ENCODE measurements around the gene PTPRN2.

DNA sequence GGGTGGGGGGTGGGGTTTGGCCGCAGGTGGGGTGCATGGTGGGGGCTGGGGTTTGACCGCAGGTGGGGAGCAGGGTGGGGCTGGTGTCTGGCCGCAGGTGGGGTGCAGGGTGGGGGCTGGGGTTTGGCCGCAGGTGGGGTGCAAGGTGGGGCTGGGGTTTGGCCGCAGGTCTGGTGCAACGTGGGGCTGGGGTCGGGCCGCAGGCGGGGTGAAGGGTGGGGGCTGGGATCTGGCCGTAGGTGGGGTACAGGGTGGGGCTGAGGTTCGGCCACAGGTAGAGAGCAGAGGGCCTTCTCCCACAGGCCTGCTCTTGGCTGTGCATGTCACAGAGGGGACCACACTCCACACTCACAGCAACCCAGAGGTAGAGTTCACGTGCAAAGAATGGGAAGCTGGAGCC, 586.6 kb downstream of the PTPRN2 start:
- TF ChIP-seq, protein P1, sequence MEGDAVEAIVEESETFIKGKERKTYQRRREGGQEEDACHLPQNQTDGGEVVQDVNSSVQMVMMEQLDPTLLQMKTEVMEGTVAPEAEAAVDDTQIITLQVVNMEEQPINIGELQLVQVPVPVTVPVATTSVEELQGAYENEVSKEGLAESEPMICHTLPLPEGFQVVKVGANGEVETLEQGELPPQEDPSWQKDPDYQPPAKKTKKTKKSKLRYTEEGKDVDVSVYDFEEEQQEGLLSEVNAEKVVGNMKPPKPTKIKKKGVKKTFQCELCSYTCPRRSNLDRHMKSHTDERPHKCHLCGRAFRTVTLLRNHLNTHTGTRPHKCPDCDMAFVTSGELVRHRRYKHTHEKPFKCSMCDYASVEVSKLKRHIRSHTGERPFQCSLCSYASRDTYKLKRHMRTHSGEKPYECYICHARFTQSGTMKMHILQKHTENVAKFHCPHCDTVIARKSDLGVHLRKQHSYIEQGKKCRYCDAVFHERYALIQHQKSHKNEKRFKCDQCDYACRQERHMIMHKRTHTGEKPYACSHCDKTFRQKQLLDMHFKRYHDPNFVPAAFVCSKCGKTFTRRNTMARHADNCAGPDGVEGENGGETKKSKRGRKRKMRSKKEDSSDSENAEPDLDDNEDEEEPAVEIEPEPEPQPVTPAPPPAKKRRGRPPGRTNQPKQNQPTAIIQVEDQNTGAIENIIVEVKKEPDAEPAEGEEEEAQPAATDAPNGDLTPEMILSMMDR (IDR thresholded peaks at IDR 0.05; ENCODE audit: extremely low read depth in 1 of 2, insufficient read depth in 1 of 2, low read depth in 1 of 2, low read length in 2 of 2) = no peak
- no peak for TF ChIP-seq EZH2 (IDR thresholded peaks at IDR 0.05; ENCODE audit: borderline replicate concordance, low read depth, low read length, severe bottlenecking)
- TF ChIP-seq POLR2A (IDR thresholded peaks at IDR 0.05; ENCODE audit: low read depth, low read length) = no peak
- TF ChIP-seq MYC (IDR thresholded peaks at IDR 0.05; ENCODE audit: low read depth, low read length) = no peak
- no peak for TF ChIP-seq POLR2AphosphoS5 (IDR thresholded peaks at IDR 0.05; ENCODE audit: insufficient read depth, low read depth, low read length)
- TF ChIP-seq GATA2 (IDR thresholded peaks at IDR 0.05; ENCODE audit: insufficient read depth, insufficient read length, low read depth, low read length) = no peak

All from endothelial cell of umbilical vein (primary cell).